Esophagus squamous epithelium (tissue), 5 donors: Measurements from ENCODE around the gene MICB. TPM values are rescaled to one million over a fixed set of nuclear protein-coding genes. Genes with fewer than 3 reads are reported as not detected.

Source experiments
- DNase-seq: peaks from one replicate; lab custom pipeline; 2025; lab: John Stamatoyannopoulos, UW
- H3K27ac ChIP-seq, 4 donors: fragments of 200-600 bp; sonication (generic); one replicate each; pipeline ENCODE4 v1.5.1; 2016 to 2019; ENCODE audit warnings: mild to moderate bottlenecking in 1 of 4
- H3K27me3 ChIP-seq, 4 donors: fragments of 200-600 bp; sonication (generic); 1 replicate in 3 of 4; 2 replicates in 1 of 4; pipeline versions ENCODE4 v1.5.1 to v1.6.0; 2017 to 2021; ENCODE audit warnings: antibody characterized with exemption in 1 of 4
- H3K36me3 ChIP-seq, 3 donors: fragments of 200-600 bp; sonication (generic); one replicate each; pipeline ENCODE4 v1.5.1; 2016 to 2019
- H3K4me1 ChIP-seq, 3 donors: fragments of 200-600 bp; sonication (generic); one replicate each; pipeline ENCODE4 v1.5.1; 2017 to 2019
- H3K4me3 ChIP-seq, 4 donors: fragments of 200-600 bp; sonication (generic); 1 replicate in 3 of 4; 2 replicates in 1 of 4; pipeline ENCODE4 v1.5.1; 2016 to 2019; ENCODE audit warnings: mild to moderate bottlenecking in 2 of 4, moderate library complexity in 1 of 4
- H3K9me3 ChIP-seq, 3 donors: fragments of 200-600 bp; sonication (generic); one replicate each; pipeline ENCODE4 v1.5.1; 2016 to 2019
- CTCF ChIP-seq, 6 experiments: fragments of 450-650 bp in 4 of 6; fragments of 200-600 bp in 2 of 6; sonication (generic) in 2 of 6; IDR thresholded peaks; one replicate each; pipeline ENCODE4 v1.5.1; 2016 to 2019; ENCODE audit warnings: antibody characterized with exemption in 6 of 6, mild to moderate bottlenecking in 4 of 6, moderate library complexity in 4 of 6
- POLR2A ChIP-seq, 4 donors: fragments of 450-650 bp; IDR thresholded peaks; one replicate each; pipeline ENCODE4 v1.6.1; 2017; ENCODE audit warnings: antibody characterized with exemption in 4 of 4, mild to moderate bottlenecking in 4 of 4, moderate library complexity in 3 of 4
- WGBS, 2 donors: methylation state at CpG; one replicate each; pipeline ENCODE4 v1.1.5; 2018; 5-methylcytosine and 5-hydroxymethylcytosine counted together
- intact Hi-C: fragments of 100-400 bp; cut with DNase I; formaldehyde crosslinking; loops from one replicate; pipeline ENCODE4 v1.15.0; 2022
- total RNA-seq, 4 donors: library from RNA; depleted of rRNA; stranded (reverse); fragments of >200 nt; gene quantifications; one replicate each; pipeline ENCODE4 v1.1.0, GENCODE V29; 2016
- donor health status: DM: yes; HTN: yes; CAD: no.

Gene MICB
- total RNA-seq, 4 donors from 2014 or later: 0.23 to 2.6 (median 2.1) TPM

- no peak for DNase-seq
- peaks cover 0 to 46% (median 10%) of the 10 kb centered on the region in 3 donors for H3K4me1 ChIP-seq
- no peaks in the 10 kb centered on the region for H3K9me3 ChIP-seq
- intact Hi-C loops: no loop called here
- H3K4me3 ChIP-seq: no peak overlapping the region
- no peaks in the 10 kb centered on the region for H3K27me3 ChIP-seq
- no peaks in the 10 kb centered on the region for H3K36me3 ChIP-seq
- no peak for TF ChIP-seq POLR2A (IDR thresholded peaks at IDR 0.05)
- TF ChIP-seq CTCF (IDR thresholded peaks at IDR 0.05): no peak
- WGBS, 2 donors: 83 to 85% methylated on average over 2 of the region's 2 CpGs
- no peak overlapping the region for H3K27ac ChIP-seq
These were observed 27.1 kb upstream of the MICB start for GRCh38 chr6:31470801-31471200.

DNA sequence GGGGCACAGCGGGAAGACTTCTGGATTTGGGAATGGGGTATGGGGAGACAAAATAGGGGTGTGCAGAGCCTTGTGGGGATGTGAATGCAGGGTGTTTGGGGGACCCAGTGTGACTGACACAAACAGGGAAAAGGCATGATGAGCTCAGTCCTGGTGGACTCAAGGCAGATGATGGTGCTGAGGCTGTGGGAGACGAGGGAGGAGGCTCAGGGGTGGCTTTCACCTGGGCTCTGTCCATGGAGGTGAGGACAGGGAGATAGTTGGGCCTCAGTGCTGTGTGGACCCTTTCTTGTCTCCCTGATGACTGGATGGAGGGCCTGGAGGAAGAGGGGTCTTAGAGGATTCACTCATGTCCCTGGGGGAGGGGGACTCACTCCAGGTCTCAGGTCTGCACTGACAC, 26.2 kb upstream of the MICB start:
- no peaks in the 10 kb centered on the region for H3K36me3 ChIP-seq
- intact Hi-C loops: no loop called here
- peaks cover 0 to 37% (median 10%) of the 10 kb centered on the region in 3 donors for H3K4me1 ChIP-seq
- H3K4me3 ChIP-seq: no peak overlapping the region
- H3K27ac ChIP-seq: no peak overlapping the region
- no peaks in the 10 kb centered on the region for H3K27me3 ChIP-seq
- H3K9me3 ChIP-seq: no peaks in the 10 kb centered on the region
- TF ChIP-seq POLR2A (IDR thresholded peaks at IDR 0.05): no peak
- TF ChIP-seq CTCF (IDR thresholded peaks at IDR 0.05): no peak
- DNase-seq: no peak
- WGBS, 2 donors: 79 to 90% methylated on average over 2 of the region's 2 CpGs

- Histone ChIP-seq H3K9me3 (no peaks in the 10 kb centered on the region), H3K27me3 (no peaks in the 10 kb centered on the region), H3K36me3 (no peaks in the 10 kb centered on the region), H3K27ac (peak overlapping the region in 1 of 4 donors; percentile 3), H3K4me3 (no peak overlapping the region), H3K4me1 (peaks cover 0 to 36% (median 10%) of the 10 kb centered on the region in 3 donors)
- intact Hi-C loops: no loop called here
- no peak for TF ChIP-seq POLR2A (IDR thresholded peaks at IDR 0.05)
- TF ChIP-seq CTCF (IDR thresholded peaks at IDR 0.05): no peak
- DNase-seq: no peak
- 50 to 51% methylated on average over 2 of the region's 2 CpGs for WGBS, 2 donors
These were observed 25.7 kb upstream of the MICB start for GRCh38 chr6:31472259-31472658.

- 85 to 93% methylated on average over 4 of the region's 4 CpGs for WGBS, 2 donors
- peaks cover 0 to 36% (median 10%) of the 10 kb centered on the region in 3 donors for H3K4me1 ChIP-seq
- intact Hi-C loops: no loop called here
- H3K36me3 ChIP-seq: no peaks in the 10 kb centered on the region
- TF ChIP-seq CTCF (IDR thresholded peaks at IDR 0.05): no peak
- TF ChIP-seq POLR2A (IDR thresholded peaks at IDR 0.05): no peak
- no peak for DNase-seq
- no peaks in the 10 kb centered on the region for H3K9me3 ChIP-seq
- H3K4me3 ChIP-seq: no peak overlapping the region
- H3K27me3 ChIP-seq: no peaks in the 10 kb centered on the region
- H3K27ac ChIP-seq: peak overlapping the region in 1 of 4 donors; percentile 77
These were observed 24.7 kb upstream of the MICB start for GRCh38 chr6:31473244-31473643.

GRCh38 chr6:31473780-31474761, 23.9 kb upstream of the MICB start:
- no peak for TF ChIP-seq CTCF (IDR thresholded peaks at IDR 0.05)
- peak overlapping the region in 3 of 4 donors; percentile 35 to 77 (median 58) for H3K27ac ChIP-seq
- no peaks in the 10 kb centered on the region for H3K27me3 ChIP-seq
- H3K4me3 ChIP-seq: no peak overlapping the region
- 62 to 63% methylated on average over 7 to 8 of the region's 8 CpGs for WGBS, 2 donors
- no peaks in the 10 kb centered on the region for H3K9me3 ChIP-seq
- intact Hi-C loops: no loop called here
- DNase-seq: no peak
- H3K36me3 ChIP-seq: no peaks in the 10 kb centered on the region
- H3K4me1 ChIP-seq: peaks cover 0 to 36% (median 10%) of the 10 kb centered on the region in 3 donors
